NT2/D1 (cell line): Measurements from ENCODE around the gene TMEM254.
"Not testable (repeated sequence)": the region's sequence is repeated elsewhere in the genome, so short reads cannot be mapped to it uniquely, and the experiment has no call there.

ENCODE experiments used
- DNase-seq: peaks from one replicate; pipeline ENCODE4 v3.0.0-alpha.2; 2011; ENCODE audit warnings: low read depth, low spot score
- H3K27me3 ChIP-seq: 2 replicates; pipeline ENCODE4 v1.6.0; 2011; ENCODE audit warnings: mild to moderate bottlenecking; ENCODE audit not compliant: insufficient read length, insufficient read depth
- H3K36me3 ChIP-seq: 2 replicates; pipeline ENCODE4 v1.6.1; 2011; ENCODE audit warnings: mild to moderate bottlenecking, low read length, mixed read lengths; ENCODE audit not compliant: insufficient read depth, insufficient read length
- H3K4me1 ChIP-seq: 2 replicates; pipeline ENCODE4 v1.5.1; 2011; ENCODE audit not compliant: insufficient read depth, insufficient read length
- H3K4me3 ChIP-seq: 2 replicates; pipeline ENCODE4 v1.5.1; 2011; ENCODE audit warnings: low read depth; ENCODE audit not compliant: insufficient read length
- H3K9ac ChIP-seq: 2 replicates; pipeline ENCODE4 v1.6.0; 2011; ENCODE audit warnings: low read depth; ENCODE audit not compliant: insufficient read length
- H3K9me3 ChIP-seq: 2 replicates; pipeline ENCODE4 v1.5.1; 2011; ENCODE audit warnings: mild to moderate bottlenecking, low read length; ENCODE audit not compliant: insufficient read depth
- SUZ12 ChIP-seq: IDR thresholded peaks from 2 replicates; pipeline ENCODE4 v1.6.1; 2011; ENCODE audit not compliant: insufficient read length, insufficient read depth; ENCODE audit errors: extremely low read depth
- YY1 ChIP-seq: IDR thresholded peaks from 2 replicates; pipeline ENCODE4 v1.6.1; 2011; ENCODE audit not compliant: insufficient read length, insufficient read depth
- ZNF274 ChIP-seq: IDR thresholded peaks from 2 replicates; pipeline ENCODE4 v1.6.1; 2011; ENCODE audit warnings: mild to moderate bottlenecking, low read depth, low read length

The TMEM254 gene

GRCh38 chr10:80066809-80067208 is 11.7 kb upstream of the TMEM254 start:
- Histone ChIP-seq H3K27me3 (no peaks in the 10 kb centered on the region), H3K9me3 (peaks cover 26% of the 10 kb centered on the region), H3K36me3 (no peaks in the 10 kb centered on the region), H3K4me3 (no peak overlapping the region), H3K9ac (no peak overlapping the region), H3K4me1 (no peaks in the 10 kb centered on the region)
- DNase-seq = no peak
- no peak for TF ChIP-seq ZNF274
- no peak for TF ChIP-seq YY1
- no peak for TF ChIP-seq SUZ12

- H3K4me1 ChIP-seq, DNase-seq: not testable (repeated sequence)
- peaks cover 26% of the 10 kb centered on the region for H3K9me3 ChIP-seq
Observed at GRCh38 chr10:80067821-80068220, 10.6 kb upstream of the TMEM254 start.

GRCh38 chr10:80068270-80068669 is 10.2 kb upstream of the TMEM254 start:
- Histone ChIP-seq H3K9me3 (peaks cover 26% of the 10 kb centered on the region), H3K9ac (no peak overlapping the region), H3K36me3 (no peaks in the 10 kb centered on the region), H3K4me3 (no peak overlapping the region), H3K4me1 (no peaks in the 10 kb centered on the region), H3K27me3 (no peaks in the 10 kb centered on the region)
- no peak for TF ChIP-seq SUZ12
- TF ChIP-seq ZNF274 = no peak
- TF ChIP-seq YY1 = no peak
- DNase-seq = no peak

More at GRCh38 chr10:80067821-80068220, 10.6 kb upstream of the TMEM254 start:
- not testable (repeated sequence) for H3K4me3 ChIP-seq, H3K27me3 ChIP-seq, H3K36me3 ChIP-seq, H3K9ac ChIP-seq

- Histone ChIP-seq H3K9me3 (peaks cover 26% of the 10 kb centered on the region), H3K36me3 (no peaks in the 10 kb centered on the region), H3K4me1 (no peaks in the 10 kb centered on the region), H3K27me3 (no peaks in the 10 kb centered on the region), H3K9ac (no peak overlapping the region), H3K4me3 (no peak overlapping the region)
- TF ChIP-seq SUZ12 (no peak), YY1 (no peak), ZNF274 (no peak)
- DNase-seq = no peak
Observed at GRCh38 chr10:80070057-80070456, 8.4 kb upstream of the TMEM254 start.

GRCh38 chr10:80072584-80072983 is 5.9 kb upstream of the TMEM254 start:
- peaks cover 18% of the 10 kb centered on the region for H3K9me3 ChIP-seq
- H3K9ac ChIP-seq = no peak overlapping the region
- DNase-seq = no peak
- H3K4me1 ChIP-seq = no peaks in the 10 kb centered on the region
- H3K27me3 ChIP-seq = no peaks in the 10 kb centered on the region
- H3K36me3 ChIP-seq = no peaks in the 10 kb centered on the region
- no peak overlapping the region for H3K4me3 ChIP-seq
- TF ChIP-seq YY1 (no peak), ZNF274 (no peak), SUZ12 (no peak)

- Histone ChIP-seq H3K36me3 (no peaks in the 10 kb centered on the region), H3K4me1 (no peaks in the 10 kb centered on the region), H3K9me3 (no peaks in the 10 kb centered on the region), H3K4me3 (no peak overlapping the region), H3K9ac (no peak overlapping the region), H3K27me3 (no peaks in the 10 kb centered on the region)
- no peak for DNase-seq
- no peak for TF ChIP-seq YY1
- TF ChIP-seq SUZ12 = no peak
Observed at GRCh38 chr10:80075781-80076180, 2.7 kb upstream of the TMEM254 start.

- TF ChIP-seq ZNF274 = no peak
- no peak for TF ChIP-seq YY1
- TF ChIP-seq SUZ12 = no peak
- no peak for DNase-seq
- Histone ChIP-seq H3K4me1 (no peaks in the 10 kb centered on the region), H3K9ac (peak overlapping the region; percentile 94), H3K4me3 (peak overlapping the region; percentile 85), H3K9me3 (no peaks in the 10 kb centered on the region), H3K27me3 (no peaks in the 10 kb centered on the region), H3K36me3 (no peaks in the 10 kb centered on the region)
Observed at GRCh38 chr10:80077869-80078447, 507 bp upstream of the TMEM254 start.

- peak overlapping the region; percentile 77 for H3K9ac ChIP-seq
- H3K4me3 ChIP-seq = peak overlapping the region; percentile 85
- H3K9me3 ChIP-seq = no peaks in the 10 kb centered on the region
- H3K4me1 ChIP-seq = no peaks in the 10 kb centered on the region
- DNase-seq = no peak
- no peaks in the 10 kb centered on the region for H3K27me3 ChIP-seq
- no peaks in the 10 kb centered on the region for H3K36me3 ChIP-seq
- no peak for TF ChIP-seq YY1
- TF ChIP-seq ZNF274 = no peak
Observed at GRCh38 chr10:80079312-80079719, 851 bp downstream of the TMEM254 start.
